Measurements from ENCODE around the gene CTDP1. TPM values are rescaled to one million over a fixed set of nuclear protein-coding genes. Genes with fewer than 3 reads are reported as not detected.

CTDP1 gene
- total RNA-seq, 1 experiment from 2014 or later, result 16.1 TPM

DNA sequence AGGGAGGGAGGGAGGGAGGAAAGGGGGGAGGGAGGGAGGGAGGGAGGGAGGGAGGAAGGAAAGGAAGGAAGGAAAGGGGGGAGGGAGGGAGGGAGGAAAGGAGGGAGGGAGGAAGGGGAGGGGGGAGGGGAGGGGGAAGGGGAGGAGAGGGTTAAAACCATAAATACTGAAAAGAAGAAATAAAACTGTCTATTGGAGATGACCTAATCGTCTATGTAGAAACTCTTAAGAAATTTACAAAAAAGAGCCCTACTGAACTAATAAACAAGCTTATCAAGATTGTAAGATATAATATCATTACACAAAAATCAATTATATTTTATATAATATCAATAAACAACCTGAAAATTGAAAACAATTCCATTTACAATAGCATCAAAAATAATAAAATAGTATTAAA is 32.3 kb upstream of the CTDP1 start:
- Mint-ChIP-seq H3K36me3 (ENCODE audit: insufficient read depth, unreplicated experiment) (no peaks in the 10 kb centered on the region), H3K27me3 (ENCODE audit: insufficient read depth, unreplicated experiment) (no peaks in the 10 kb centered on the region), H3K9me3 (ENCODE audit: unreplicated experiment) (no peaks in the 10 kb centered on the region), H3K4me1 (ENCODE audit: low read depth, unreplicated experiment) (no peaks in the 10 kb centered on the region), H3K4me3 (ENCODE audit: unreplicated experiment) (no peak overlapping the region), H3K27ac (ENCODE audit: unreplicated experiment) (no peak overlapping the region)
- TF ChIP-seq, protein P1, sequence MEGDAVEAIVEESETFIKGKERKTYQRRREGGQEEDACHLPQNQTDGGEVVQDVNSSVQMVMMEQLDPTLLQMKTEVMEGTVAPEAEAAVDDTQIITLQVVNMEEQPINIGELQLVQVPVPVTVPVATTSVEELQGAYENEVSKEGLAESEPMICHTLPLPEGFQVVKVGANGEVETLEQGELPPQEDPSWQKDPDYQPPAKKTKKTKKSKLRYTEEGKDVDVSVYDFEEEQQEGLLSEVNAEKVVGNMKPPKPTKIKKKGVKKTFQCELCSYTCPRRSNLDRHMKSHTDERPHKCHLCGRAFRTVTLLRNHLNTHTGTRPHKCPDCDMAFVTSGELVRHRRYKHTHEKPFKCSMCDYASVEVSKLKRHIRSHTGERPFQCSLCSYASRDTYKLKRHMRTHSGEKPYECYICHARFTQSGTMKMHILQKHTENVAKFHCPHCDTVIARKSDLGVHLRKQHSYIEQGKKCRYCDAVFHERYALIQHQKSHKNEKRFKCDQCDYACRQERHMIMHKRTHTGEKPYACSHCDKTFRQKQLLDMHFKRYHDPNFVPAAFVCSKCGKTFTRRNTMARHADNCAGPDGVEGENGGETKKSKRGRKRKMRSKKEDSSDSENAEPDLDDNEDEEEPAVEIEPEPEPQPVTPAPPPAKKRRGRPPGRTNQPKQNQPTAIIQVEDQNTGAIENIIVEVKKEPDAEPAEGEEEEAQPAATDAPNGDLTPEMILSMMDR (IDR thresholded peaks at IDR 0.05; ENCODE audit: insufficient read depth in 1 of 2, low read depth in 1 of 2, low read length in 1 of 2, severe bottlenecking in 1 of 2, unreplicated experiment in 1 of 2), result no peak
- intact Hi-C loops (cut with micrococcal nuclease; ENCODE audit: unreplicated experiment), result no loop called here
- no peak for DNase-seq
- no peak overlapping the region for H3K4me3 ChIP-seq (ENCODE audit: low read depth, low read length)
- no peaks in the 10 kb centered on the region for H3K36me3 ChIP-seq (ENCODE audit: control insufficient read depth, insufficient read depth, low read length)
- CTCF ChIA-PET, result interaction anchor here (0.7 kb wide), 1 partner anchor 312 kb away, joined by 5 read pairs; no protein-coding TSS in a partner anchor
- no peaks in the 10 kb centered on the region for H3K27me3 ChIP-seq (replicated peaks; ENCODE audit: control insufficient read depth, insufficient read depth, low read length)
- POLR2A ChIA-PET, result no interaction called here
- H3K4me1 ChIP-seq, result no peaks in the 10 kb centered on the region
- no TSS peak for BruUV-seq (replicated peaks)
- no peaks in the 10 kb centered on the region for H3K9me3 ChIP-seq

DNA sequence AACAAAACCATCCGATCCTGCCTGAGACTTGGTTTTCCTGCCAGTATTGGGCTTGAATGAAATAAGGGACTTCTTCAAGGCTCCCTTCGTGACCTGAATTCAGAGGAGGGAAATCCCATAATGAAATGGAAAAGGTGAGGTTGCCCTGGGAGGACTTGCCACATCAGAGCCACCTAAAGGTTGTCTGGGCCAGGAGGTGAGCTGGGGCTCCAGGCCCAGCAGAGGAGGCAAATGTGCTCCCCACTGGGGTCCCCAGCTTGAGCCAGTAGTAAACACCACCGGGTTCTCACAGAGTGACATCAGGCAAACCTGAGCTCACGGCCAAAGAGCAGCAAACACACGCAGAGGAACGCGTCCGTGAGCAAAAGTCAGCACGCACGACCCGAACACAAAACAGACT is 28.6 kb upstream of the CTDP1 start:
- TF ChIP-seq, protein P1 (IDR thresholded peaks at IDR 0.05; ENCODE audit: insufficient read depth in 1 of 2, low read depth in 1 of 2, low read length in 1 of 2, severe bottlenecking in 1 of 2, unreplicated experiment in 1 of 2), result no peak

DNA sequence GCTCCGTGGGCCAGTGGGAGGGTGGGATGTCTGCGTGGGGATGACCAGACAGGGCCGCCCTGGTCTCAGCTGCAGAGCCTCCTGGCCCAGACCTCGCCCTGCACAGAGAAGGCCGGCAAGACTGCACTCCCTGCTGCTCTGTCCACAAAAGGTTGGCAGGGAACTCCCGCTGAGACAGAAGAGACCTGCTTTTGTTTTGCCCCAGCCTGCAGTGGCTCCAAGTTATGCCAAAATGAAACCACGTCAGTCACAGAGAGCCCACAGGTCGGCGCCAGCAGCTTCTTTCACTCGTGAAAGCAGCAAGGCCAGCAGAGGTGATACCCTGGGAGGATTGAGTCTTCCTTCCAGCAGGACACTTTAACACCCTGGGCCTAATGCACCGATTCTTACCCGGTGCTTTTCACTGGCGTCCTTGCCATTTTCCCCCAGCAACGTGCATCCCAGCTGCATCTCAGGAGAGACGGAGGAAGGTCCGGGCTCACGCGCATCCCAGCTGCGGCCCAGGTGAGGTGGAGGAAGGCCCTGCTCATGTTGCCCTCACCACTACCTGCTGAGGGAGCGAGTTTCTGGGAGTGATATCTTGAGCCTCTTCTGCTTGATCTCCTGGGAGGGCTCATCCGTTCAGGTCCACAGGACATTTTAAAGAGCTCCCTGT is 22.1 kb upstream of the CTDP1 start:
- Mint-ChIP-seq H3K9me3 (ENCODE audit: unreplicated experiment) (no peaks in the 10 kb centered on the region), H3K27ac (ENCODE audit: unreplicated experiment) (no peak overlapping the region), H3K4me1 (ENCODE audit: low read depth, unreplicated experiment) (no peaks in the 10 kb centered on the region), H3K4me3 (ENCODE audit: unreplicated experiment) (no peak overlapping the region), H3K27me3 (ENCODE audit: insufficient read depth, unreplicated experiment) (peaks cover 5% of the 10 kb centered on the region), H3K36me3 (ENCODE audit: insufficient read depth, unreplicated experiment) (no peaks in the 10 kb centered on the region)
- TF ChIP-seq, protein P1 (IDR thresholded peaks at IDR 0.05; ENCODE audit: insufficient read depth in 1 of 2, low read depth in 1 of 2, low read length in 1 of 2, severe bottlenecking in 1 of 2, unreplicated experiment in 1 of 2), result no peak
- intact Hi-C loops (cut with micrococcal nuclease; ENCODE audit: unreplicated experiment), result no loop called here
- ChIA-PET CTCF (no interaction called here), POLR2A (no interaction called here)
- no peaks in the 10 kb centered on the region for H3K27me3 ChIP-seq (replicated peaks; ENCODE audit: control insufficient read depth, insufficient read depth, low read length)
- H3K9me3 ChIP-seq, result no peaks in the 10 kb centered on the region
- DNase-seq, result no peak
- BruUV-seq (replicated peaks), result no TSS peak
- no peak overlapping the region for H3K4me3 ChIP-seq (ENCODE audit: low read depth, low read length)
- H3K4me1 ChIP-seq, result no peaks in the 10 kb centered on the region
- no peaks in the 10 kb centered on the region for H3K36me3 ChIP-seq (ENCODE audit: control insufficient read depth, insufficient read depth, low read length)

More for the DNA sequence above, 28.6 kb upstream of the CTDP1 start:
- Histone ChIP-seq H3K9me3 (no peaks in the 10 kb centered on the region), H3K4me3 (ENCODE audit: low read depth, low read length) (no peak overlapping the region), H3K4me1 (no peaks in the 10 kb centered on the region), H3K36me3 (ENCODE audit: control insufficient read depth, insufficient read depth, low read length) (no peaks in the 10 kb centered on the region), H3K27me3 (replicated peaks; ENCODE audit: control insufficient read depth, insufficient read depth, low read length) (no peaks in the 10 kb centered on the region)
- Mint-ChIP-seq H3K4me3 (ENCODE audit: unreplicated experiment) (no peak overlapping the region), H3K9me3 (ENCODE audit: unreplicated experiment) (no peaks in the 10 kb centered on the region), H3K27me3 (ENCODE audit: insufficient read depth, unreplicated experiment) (peaks cover 5% of the 10 kb centered on the region), H3K27ac (ENCODE audit: unreplicated experiment) (no peak overlapping the region), H3K4me1 (ENCODE audit: low read depth, unreplicated experiment) (no peaks in the 10 kb centered on the region), H3K36me3 (ENCODE audit: insufficient read depth, unreplicated experiment) (no peaks in the 10 kb centered on the region)
- BruUV-seq (replicated peaks), result no TSS peak
- no peak for DNase-seq
- intact Hi-C loops (cut with micrococcal nuclease; ENCODE audit: unreplicated experiment), result no loop called here
- ChIA-PET CTCF (no interaction called here), POLR2A (no interaction called here)
